Endothelial cell of umbilical vein (primary cell): ENCODE data around the gene GDF11. TPM values are rescaled to one million over a fixed set of nuclear protein-coding genes. Genes with fewer than 3 reads are reported as not detected.

ENCODE experiments used
- BruUV-seq: library from RNA; stranded (reverse); fragments of 400-500 nt; replicated peaks from 2 replicates; lab custom pipeline; 2021; lab: Mats Ljungman, UMichigan
- CTCF ChIA-PET: fragments of 300-600, 350-600 bp; sonication (Branson Sonifier 250); formaldehyde crosslinking; loops from one replicate; lab custom pipeline; 2021; ENCODE audit warnings: antibody characterized with exemption, inconsistent platforms; lab: Charles Lee
- POLR2A ChIA-PET: fragments of 300-600, 350-600 bp; sonication (Branson Sonifier 250); formaldehyde crosslinking; loops from one replicate; lab custom pipeline; 2021; ENCODE audit warnings: antibody characterized with exemption, inconsistent platforms; lab: Charles Lee
- DNase-seq: peaks from one replicate; pipeline ENCODE4 v3.0.0-alpha.2; 2011; ENCODE audit warnings: low read depth, low spot score
- FAIRE-seq: peaks from 2 replicates; lab custom pipeline; 2011; peaks lifted over from hg19 to GRCh38; lab: Jason Lieb, UNC
- H2AFZ ChIP-seq: 2 replicates; pipeline ENCODE4 v1.6.0; 2012; ENCODE audit warnings: low read depth, low read length, control low read depth, inconsistent platforms
- H3K27ac ChIP-seq: 2 replicates; pipeline ENCODE4 v1.5.1; 2011; ENCODE audit warnings: low read depth, mild to moderate bottlenecking, control low read depth, low read length, moderate library complexity; ENCODE audit not compliant: insufficient read depth
- H3K27me3 ChIP-seq, 2 experiments: 2 replicates each; pipeline versions ENCODE4 v1.6.0 to v1.6.1; 2011; ENCODE audit warnings: low read length in 2 of 2, mixed read lengths in 1 of 2; ENCODE audit not compliant: control insufficient read depth in 2 of 2, insufficient read depth in 2 of 2
- H3K36me3 ChIP-seq, 2 experiments: 2 replicates in 1 of 2; 3 replicates in 1 of 2; pipeline ENCODE4 v1.5.1; 2011; ENCODE audit warnings: low read length in 2 of 2, mild to moderate bottlenecking in 1 of 2, moderate library complexity in 1 of 2; ENCODE audit not compliant: control insufficient read depth in 2 of 2, insufficient read depth in 2 of 2; ENCODE audit errors: extremely low read depth in 1 of 2
- H3K4me1 ChIP-seq: 3 replicates; pipeline ENCODE4 v1.5.1; 2011; ENCODE audit warnings: mild to moderate bottlenecking, low read length; ENCODE audit not compliant: control insufficient read depth, insufficient read depth; ENCODE audit errors: extremely low read depth
- H3K4me2 ChIP-seq: 2 replicates; pipeline ENCODE4 v1.6.1; 2011; ENCODE audit warnings: low read length, control low read depth, mixed read lengths; ENCODE audit not compliant: insufficient read depth
- H3K4me3 ChIP-seq, 3 experiments: fragments of 200-600 bp in 1 of 3; sonication (generic), shearing (Covaris generic) in 1 of 3; replicated peaks in 1 of 3; 2 replicates each; pipeline ENCODE4 v1.5.1; 2011 to 2016; ENCODE audit warnings: control low read depth in 3 of 3, low read length in 3 of 3, mild to moderate bottlenecking in 2 of 3, inconsistent platforms in 1 of 3, low read depth in 1 of 3, moderate library complexity in 1 of 3; ENCODE audit not compliant: insufficient read depth in 1 of 3
- H3K79me2 ChIP-seq: 2 replicates; pipeline ENCODE4 v1.6.0; 2012; ENCODE audit warnings: low read length, inconsistent platforms; ENCODE audit not compliant: control insufficient read depth, insufficient read depth
- H3K9ac ChIP-seq: replicated peaks from 2 replicates; pipeline ENCODE3; 2011; ENCODE audit warnings: low read length, control low read depth; ENCODE audit not compliant: insufficient read depth; ENCODE audit errors: extremely low read depth
- H3K9me1 ChIP-seq: replicated peaks from 3 replicates; pipeline ENCODE4 v1.6.0; 2011; ENCODE audit warnings: mild to moderate bottlenecking, low read length; ENCODE audit not compliant: control insufficient read depth, insufficient read depth; ENCODE audit errors: extremely low read depth
- H3K9me3 ChIP-seq: replicated peaks from 2 replicates; pipeline ENCODE4 v1.5.1; 2012; ENCODE audit warnings: low read length, inconsistent platforms; ENCODE audit not compliant: control insufficient read depth, insufficient read depth
- H4K20me1 ChIP-seq: replicated peaks from 2 replicates; pipeline ENCODE3; 2011; ENCODE audit warnings: mild to moderate bottlenecking, low read length; ENCODE audit not compliant: control insufficient read depth, insufficient read depth; ENCODE audit errors: extremely low read depth
- EZH2 ChIP-seq: IDR thresholded peaks from 2 replicates; pipeline ENCODE4 v1.6.1; 2012; ENCODE audit warnings: borderline replicate concordance, low read depth, mild to moderate bottlenecking, moderate library complexity, low read length, inconsistent platforms; ENCODE audit not compliant: severe bottlenecking
- FOS ChIP-seq: IDR thresholded peaks from 2 replicates; pipeline ENCODE4 v1.6.1; 2011; ENCODE audit warnings: mild to moderate bottlenecking, low read length, moderate library complexity, borderline replicate concordance; ENCODE audit not compliant: insufficient read depth
- GATA2 ChIP-seq: IDR thresholded peaks from 2 replicates; pipeline ENCODE4 v1.7.0; 2011; ENCODE audit warnings: low read depth, mild to moderate bottlenecking, moderate library complexity, mixed read lengths, low read length; ENCODE audit not compliant: insufficient read length, insufficient read depth
- JUN ChIP-seq: IDR thresholded peaks from 2 replicates; pipeline ENCODE4 v1.6.1; 2011; ENCODE audit warnings: borderline replicate concordance, low read depth; ENCODE audit not compliant: insufficient read length, insufficient read depth
- MYC ChIP-seq: IDR thresholded peaks from one replicate; pipeline ENCODE4 v1.6.1; 2011; ENCODE audit warnings: mild to moderate bottlenecking, low read depth, low read length
- POLR2A ChIP-seq: IDR thresholded peaks from 2 replicates; pipeline ENCODE4 v1.6.1; 2012; ENCODE audit warnings: low read depth, mild to moderate bottlenecking, control low read depth, low read length
- POLR2AphosphoS5 ChIP-seq: IDR thresholded peaks from 2 replicates; pipeline ENCODE4 v1.6.1; 2012; ENCODE audit warnings: low read depth, mild to moderate bottlenecking, control low read depth, low read length, moderate library complexity; ENCODE audit not compliant: insufficient read depth
- dilution Hi-C: fragments of 300-500 bp; cut with MboI; formaldehyde crosslinking; loops from one replicate; pipeline ENCODE4 v1.15.0; 2019; ENCODE audit warnings: low sequenced_read_pairs; ENCODE audit not compliant: extremely low pct_ligation_motif_present
- intact Hi-C: fragments of 100-400 bp; cut with micrococcal nuclease; formaldehyde crosslinking; loops from one replicate; pipeline ENCODE4 v1.10.0; 2022
- polyA plus RNA-seq, 4 experiments: library from polyadenylated mRNA; depleted of rRNA in 3 of 4; stranded (reverse) in 3 of 4; unstranded in 1 of 4; fragments of >200 nt; gene quantifications; 2 replicates each; pipeline versions ENCODE4 v1.2.1 to v1.2.3, GENCODE V29; 2011 to 2012; ENCODE audit warnings: missing spikeins in 1 of 4
- total RNA-seq: library from RNA; stranded (reverse); gene quantifications from 2 replicates; pipeline ENCODE4 v1.2.3, GENCODE V29; 2021
- TF ChIP-seq, protein P1 (sequence below): IDR thresholded peaks from 2 replicates; pipeline ENCODE4 v1.6.1; 2011; ENCODE audit not compliant: insufficient read depth, insufficient read length
- TF ChIP-seq, protein P2 (sequence below), 2 donors: IDR thresholded peaks; 1 replicate in 1 of 2; 2 replicates in 1 of 2; pipeline ENCODE4 v1.5.1; 2011; ENCODE audit warnings: low read length in 2 of 2, mild to moderate bottlenecking in 2 of 2, moderate library complexity in 2 of 2, control low read depth in 1 of 2, inconsistent platforms in 1 of 2, low read depth in 1 of 2; ENCODE audit not compliant: insufficient read depth in 1 of 2; ENCODE audit errors: extremely low read depth in 1 of 2

The GDF11 gene
- total and polyA plus RNA-seq, 2 donors (not counting 3 experiments of a cell fraction or from before 2014, with no cell fraction given) = 10.0 to 18.7 TPM

- dilution Hi-C loops = loop anchor here (10.0 kb wide), 1 partner anchor 230 kb away; no protein-coding TSS in a partner anchor
- H3K27me3 ChIP-seq = no peaks in the 10 kb centered on the region
- H3K4me3 ChIP-seq = no peak overlapping the region
- no peak overlapping the region for H3K4me2 ChIP-seq
- no peak overlapping the region for H3K27ac ChIP-seq
- DNase-seq (no peak), FAIRE-seq (no peak)
- TF ChIP-seq POLR2AphosphoS5 = no peak
- no peak for TF ChIP-seq MYC
- no peak for TF ChIP-seq JUN
- TF ChIP-seq EZH2 = no peak
- TF ChIP-seq GATA2 = no peak
- TF ChIP-seq, protein P1, sequence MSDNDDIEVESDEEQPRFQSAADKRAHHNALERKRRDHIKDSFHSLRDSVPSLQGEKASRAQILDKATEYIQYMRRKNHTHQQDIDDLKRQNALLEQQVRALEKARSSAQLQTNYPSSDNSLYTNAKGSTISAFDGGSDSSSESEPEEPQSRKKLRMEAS = no peak
- no peak for TF ChIP-seq FOS
- TF ChIP-seq, protein P2, sequence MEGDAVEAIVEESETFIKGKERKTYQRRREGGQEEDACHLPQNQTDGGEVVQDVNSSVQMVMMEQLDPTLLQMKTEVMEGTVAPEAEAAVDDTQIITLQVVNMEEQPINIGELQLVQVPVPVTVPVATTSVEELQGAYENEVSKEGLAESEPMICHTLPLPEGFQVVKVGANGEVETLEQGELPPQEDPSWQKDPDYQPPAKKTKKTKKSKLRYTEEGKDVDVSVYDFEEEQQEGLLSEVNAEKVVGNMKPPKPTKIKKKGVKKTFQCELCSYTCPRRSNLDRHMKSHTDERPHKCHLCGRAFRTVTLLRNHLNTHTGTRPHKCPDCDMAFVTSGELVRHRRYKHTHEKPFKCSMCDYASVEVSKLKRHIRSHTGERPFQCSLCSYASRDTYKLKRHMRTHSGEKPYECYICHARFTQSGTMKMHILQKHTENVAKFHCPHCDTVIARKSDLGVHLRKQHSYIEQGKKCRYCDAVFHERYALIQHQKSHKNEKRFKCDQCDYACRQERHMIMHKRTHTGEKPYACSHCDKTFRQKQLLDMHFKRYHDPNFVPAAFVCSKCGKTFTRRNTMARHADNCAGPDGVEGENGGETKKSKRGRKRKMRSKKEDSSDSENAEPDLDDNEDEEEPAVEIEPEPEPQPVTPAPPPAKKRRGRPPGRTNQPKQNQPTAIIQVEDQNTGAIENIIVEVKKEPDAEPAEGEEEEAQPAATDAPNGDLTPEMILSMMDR (IDR thresholded peaks at IDR 0.05; ENCODE audit: extremely low read depth in 1 of 2, insufficient read depth in 1 of 2, low read depth in 1 of 2, low read length in 2 of 2) = no peak
- TF ChIP-seq POLR2A = no peak
- no peaks in the 10 kb centered on the region for H3K79me2 ChIP-seq
- CTCF ChIA-PET = interaction anchor here (0.7 to 1.1 kb wide), 2 partner anchors 11 to 175 kb away, joined by 3 to 4 read pairs; no protein-coding TSS in a partner anchor
- no peak overlapping the region for H3K9ac ChIP-seq
- H3K9me1 ChIP-seq = no peaks in the 10 kb centered on the region
- H4K20me1 ChIP-seq = no peaks in the 10 kb centered on the region
- no peaks in the 10 kb centered on the region for H3K4me1 ChIP-seq
- POLR2A ChIA-PET = no interaction called here
- no peak overlapping the region for H2AFZ ChIP-seq
- peaks cover 31% of the 10 kb centered on the region in 2 experiments for H3K36me3 ChIP-seq
- H3K9me3 ChIP-seq = no peaks in the 10 kb centered on the region
- no TSS peak for BruUV-seq
- intact Hi-C loops = no loop called here
Measured at GRCh38 chr12:55755246-55755645, 12.3 kb downstream of the GDF11 start.
